Measurements from ENCODE around the gene TGFB2.

DNA sequence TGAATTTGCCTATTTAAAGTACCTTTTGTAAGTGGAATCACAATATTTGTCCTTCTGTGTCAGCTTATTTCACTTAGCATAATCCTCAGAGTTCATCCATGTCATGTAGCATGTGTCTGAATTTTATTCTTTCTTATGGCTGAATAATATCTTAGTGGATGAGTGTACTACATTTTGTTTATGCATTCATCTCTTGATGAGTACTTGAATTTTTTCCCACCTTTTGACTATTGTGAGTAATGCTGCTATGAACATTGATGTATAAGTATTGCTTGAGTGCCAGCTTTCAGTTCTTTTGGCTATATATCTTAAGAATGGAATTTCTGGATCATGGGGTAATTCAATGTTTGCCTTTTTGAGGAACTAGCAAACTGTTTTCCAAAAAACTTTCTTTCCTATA, 84.2 kb downstream of the TGFB2 start:
- no peak for TF ChIP-seq TFCP2L1 (CRISPR knock-in tag; IDR thresholded peaks at IDR 0.05)
- no peak for TF ChIP-seq CTCF (IDR thresholded peaks at IDR 0.05)
- TF ChIP-seq, protein P1, sequence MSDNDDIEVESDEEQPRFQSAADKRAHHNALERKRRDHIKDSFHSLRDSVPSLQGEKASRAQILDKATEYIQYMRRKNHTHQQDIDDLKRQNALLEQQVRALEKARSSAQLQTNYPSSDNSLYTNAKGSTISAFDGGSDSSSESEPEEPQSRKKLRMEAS (IDR thresholded peaks at IDR 0.05): no peak
- no peak for TF ChIP-seq SREBF2 (IDR thresholded peaks at IDR 0.05)
- no peak for TF ChIP-seq PBX3 (IDR thresholded peaks at IDR 0.05)
- TF ChIP-seq, protein P2, sequence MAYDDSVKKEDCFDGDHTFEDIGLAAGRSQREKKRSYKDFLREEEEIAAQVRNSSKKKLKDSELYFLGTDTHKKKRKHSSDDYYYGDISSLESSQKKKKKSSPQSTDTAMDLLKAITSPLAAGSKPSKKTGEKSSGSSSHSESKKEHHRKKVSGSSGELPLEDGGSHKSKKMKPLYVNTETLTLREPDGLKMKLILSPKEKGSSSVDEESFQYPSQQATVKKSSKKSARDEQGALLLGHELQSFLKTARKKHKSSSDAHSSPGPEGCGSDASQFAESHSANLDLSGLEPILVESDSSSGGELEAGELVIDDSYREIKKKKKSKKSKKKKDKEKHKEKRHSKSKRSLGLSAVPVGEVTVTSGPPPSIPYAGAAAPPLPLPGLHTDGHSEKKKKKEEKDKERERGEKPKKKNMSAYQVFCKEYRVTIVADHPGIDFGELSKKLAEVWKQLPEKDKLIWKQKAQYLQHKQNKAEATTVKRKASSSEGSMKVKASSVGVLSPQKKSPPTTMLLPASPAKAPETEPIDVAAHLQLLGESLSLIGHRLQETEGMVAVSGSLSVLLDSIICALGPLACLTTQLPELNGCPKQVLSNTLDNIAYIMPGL (CRISPR knock-in tag; IDR thresholded peaks at IDR 0.05; ENCODE audit: borderline replicate concordance): no peak
- TF ChIP-seq FOSL2 (IDR thresholded peaks at IDR 0.05): no peak
- no peak for TF ChIP-seq FOSL2 (CRISPR knock-in tag; IDR thresholded peaks at IDR 0.05)
- TF ChIP-seq EP300 (IDR thresholded peaks at IDR 0.05): no peak
- no peak for TF ChIP-seq RCOR1 (IDR thresholded peaks at IDR 0.05; ENCODE audit: low read depth, low read length)
- no peak for TF ChIP-seq POLR2AphosphoS2 (conservative IDR thresholded peaks at IDR 0.05; ENCODE audit: low read length)
